Naive thymus-derived CD8-positive, alpha-beta T cell (primary cell): ENCODE measurements around the gene DNAH2. TPM values are rescaled to one million over a fixed set of nuclear protein-coding genes. Genes with fewer than 3 reads are reported as not detected.

Source experiments
- ATAC-seq, 2 donors: fragments of 150-1000 bp; cut with Tn5 transposase in 1 of 2; sonication (Bioruptor Pico), chemical (Tn5 transposase) in 1 of 2; 1 replicate in 1 of 2; 2 replicates in 1 of 2; pipeline ENCODE4 v1.10.0; 2021; ENCODE audit warnings: mild to moderate bottlenecking in 2 of 2, moderate library complexity in 2 of 2
- POLR2A ChIA-PET: fragments of 350-600 bp; sonication (Branson Sonifier 250); formaldehyde crosslinking; loops from one replicate; lab custom pipeline; 2021; ENCODE audit warnings: antibody characterized with exemption; lab: Charles Lee
- DNase-seq, 10 donors: peaks; one replicate each; pipeline versions ENCODE4 v3.0.0 to v3.0.0-alpha.2; 2020 to 2022
- H3K27ac Mint-ChIP-seq, 10 donors: one replicate each; pipeline ENCODE4 v1.8.0; 2020 to 2022; ENCODE audit warnings: mild to moderate bottlenecking in 10 of 10, mixed read lengths in 10 of 10, moderate library complexity in 4 of 10, inconsistent platforms in 1 of 10
- H3K27me3 Mint-ChIP-seq, 5 donors: one replicate each; pipeline ENCODE4 v1.8.0; 2021 to 2022; ENCODE audit warnings: mixed read lengths in 5 of 5
- H3K36me3 Mint-ChIP-seq, 3 donors: one replicate each; pipeline ENCODE4 v1.8.0; 2020 to 2022; ENCODE audit warnings: mixed read lengths in 3 of 3, mild to moderate bottlenecking in 2 of 3, inconsistent platforms in 1 of 3
- H3K4me1 Mint-ChIP-seq, 4 donors: one replicate each; pipeline ENCODE4 v1.8.0; 2021 to 2022; ENCODE audit warnings: mixed read lengths in 4 of 4
- H3K4me3 Mint-ChIP-seq, 10 donors: one replicate each; pipeline ENCODE4 v1.8.0; 2020 to 2022; ENCODE audit warnings: mild to moderate bottlenecking in 10 of 10, mixed read lengths in 10 of 10, moderate library complexity in 6 of 10, inconsistent platforms in 1 of 10
- H3K9me3 Mint-ChIP-seq, 9 donors: one replicate each; pipeline ENCODE4 v1.8.0; 2020 to 2022; ENCODE audit warnings: mixed read lengths in 9 of 9, mild to moderate bottlenecking in 3 of 9, inconsistent platforms in 1 of 9, moderate library complexity in 1 of 9
- polyA plus RNA-seq, 3 donors: library from polyadenylated mRNA; unstranded; fragments of 300-500 nt; fragmentation: Illumina TruSeq; gene quantifications; one replicate each; pipeline ENCODE4 v1.2.3, GENCODE V29; 2021
- total RNA-seq, 8 experiments: library from RNA in 2 of 8; stranded (reverse) in 2 of 8; gene quantifications; one replicate each; pipeline ENCODE4 v1.2.3 and lab custom pipeline; 2021 to 2026

DNAH2 gene
- total and polyA plus RNA-seq, 5 experiments from 2014 or later, result not detected

- H3K4me1 Mint-ChIP-seq, result peaks cover 32 to 43% (median 36%) of the 10 kb centered on the region in 4 donors
- H3K36me3 Mint-ChIP-seq, result no peaks in the 10 kb centered on the region
- H3K4me3 Mint-ChIP-seq, result peak within 1 kb of the TSS; percentile 96 to 99 (median 98)
- POLR2A ChIA-PET, result interaction anchor here (0.6 to 6.8 kb wide), 18 partner anchors 8 to 156 kb away, joined by 3 to 116 read pairs (median 8); partner anchors contain the start of genes CNTROB, CYB5D1, NAA38 and RNF227
- peak within 1 kb of the TSS; percentile 95 to 100 (median 100) for H3K27ac Mint-ChIP-seq
- DNase-seq, result peak; percentile 75 to 95 (median 86)
- ATAC-seq, result peak; percentile 44 to 45
- H3K9me3 Mint-ChIP-seq, result no peaks in the 10 kb centered on the region
- H3K27me3 Mint-ChIP-seq, result peaks cover 0 to 4% (median 0%) of the 10 kb centered on the region in 5 donors
These were observed 116.4 kb downstream of the DNAH2 start, which contains the start of gene KDM6B for GRCh38 chr17:7833795-7834541. Gene KDM6B, plus strand, starts transcription at chr17:7834217. Its CDS starts 11,338 bp downstream, at chr17:7845555.

GRCh38 chr17:7834542-7834956 is 117.0 kb downstream of the DNAH2 start:
- Mint-ChIP-seq H3K4me1 (peaks cover 38 to 49% (median 41%) of the 10 kb centered on the region in 4 donors), H3K9me3 (no peaks in the 10 kb centered on the region), H3K27me3 (peaks cover 0 to 2% (median 0%) of the 10 kb centered on the region in 5 donors), H3K27ac (peak overlapping the region; percentile 95 to 100 (median 100)), H3K4me3 (peak overlapping the region; percentile 96 to 99 (median 98)), H3K36me3 (peaks cover 0 to 3% (median 0%) of the 10 kb centered on the region in 3 donors)
- DNase-seq (peak in 5 of 10 donors; percentile 50 to 82 (median 70)), ATAC-seq (peak; percentile 1 to 8)
- POLR2A ChIA-PET, result interaction anchor here (0.6 to 6.8 kb wide), 24 partner anchors 9 to 413 kb away, joined by 3 to 116 read pairs (median 6); partner anchors contain the start of genes ATP1B2, CNTROB, CTC1 and CYB5D1

GRCh38 chr17:7834957-7835813 is 117.6 kb downstream of the DNAH2 start:
- peaks cover 0 to 7% (median 0%) of the 10 kb centered on the region in 3 donors for H3K36me3 Mint-ChIP-seq
- POLR2A ChIA-PET, result interaction anchor here (0.6 to 6.8 kb wide), 27 partner anchors 9 to 415 kb away, joined by 3 to 116 read pairs (median 5); partner anchors contain the start of genes ATP1B2, CNTROB, CTC1 and CYB5D1
- peak; percentile 54 to 64 for ATAC-seq
- no peaks in the 10 kb centered on the region for H3K9me3 Mint-ChIP-seq
- H3K4me3 Mint-ChIP-seq, result peak overlapping the region; percentile 96 to 99 (median 98)
- H3K4me1 Mint-ChIP-seq, result peaks cover 44 to 55% (median 47%) of the 10 kb centered on the region in 4 donors
- DNase-seq, result peak; percentile 77 to 97 (median 95)
- peaks cover 0 to 2% (median 0%) of the 10 kb centered on the region in 5 donors for H3K27me3 Mint-ChIP-seq
- H3K27ac Mint-ChIP-seq, result peak overlapping the region; percentile 95 to 100 (median 100)

GRCh38 chr17:7835814-7836595 is 118.5 kb downstream of the DNAH2 start:
- peak overlapping the region; percentile 87 to 100 (median 98) for H3K27ac Mint-ChIP-seq
- POLR2A ChIA-PET, result interaction anchor here (0.8 to 6.8 kb wide), 15 partner anchors 9 to 412 kb away, joined by 3 to 116 read pairs (median 8); partner anchors contain the start of genes CNTROB, CTC1, CYB5D1 and NAA38
- peak; percentile 7 to 13 for ATAC-seq
- H3K4me1 Mint-ChIP-seq, result peaks cover 50 to 63% (median 55%) of the 10 kb centered on the region in 4 donors
- H3K9me3 Mint-ChIP-seq, result no peaks in the 10 kb centered on the region
- H3K36me3 Mint-ChIP-seq, result peaks cover 0 to 12% (median 0%) of the 10 kb centered on the region in 3 donors
- peak in 4 of 10 donors; percentile 51 to 65 (median 57) for DNase-seq
- H3K4me3 Mint-ChIP-seq, result peak overlapping the region; percentile 87 to 99 (median 94)
- peaks cover 0 to 2% (median 0%) of the 10 kb centered on the region in 5 donors for H3K27me3 Mint-ChIP-seq

- POLR2A ChIA-PET, result interaction anchor here (0.6 to 6.8 kb wide), 11 partner anchors 8 to 397 kb away, joined by 3 to 116 read pairs (median 5); partner anchors contain the start of genes CYB5D1, NAA38, RNF227 and TMEM88
- H3K4me1 Mint-ChIP-seq, result peaks cover 55 to 71% (median 60%) of the 10 kb centered on the region in 4 donors
These were observed 119.3 kb downstream of the DNAH2 start for GRCh38 chr17:7836596-7837407.

GRCh38 chr17:7837408-7838088 is 120.0 kb downstream of the DNAH2 start:
- POLR2A ChIA-PET, result interaction anchor here (0.6 to 6.8 kb wide), 9 partner anchors 7 to 384 kb away, joined by 3 to 116 read pairs (median 5); partner anchors contain the start of genes CYB5D1, NAA38, RNF227 and TMEM88
- Mint-ChIP-seq H3K27me3 (peaks cover 0 to 8% (median 0%) of the 10 kb centered on the region in 5 donors), H3K4me3 (peak overlapping the region; percentile 87 to 99 (median 94)), H3K36me3 (peaks cover 0 to 14% (median 0%) of the 10 kb centered on the region in 3 donors), H3K9me3 (no peaks in the 10 kb centered on the region), H3K27ac (peak overlapping the region; percentile 80 to 100 (median 98)), H3K4me1 (peaks cover 59 to 79% (median 63%) of the 10 kb centered on the region in 4 donors)
- ATAC-seq, result no peak
- peak in 1 of 10 donors; percentile 9 for DNase-seq

More at GRCh38 chr17:7836596-7837407, 119.3 kb downstream of the DNAH2 start:
- H3K36me3 Mint-ChIP-seq, result peaks cover 0 to 14% (median 0%) of the 10 kb centered on the region in 3 donors
- peak overlapping the region; percentile 87 to 99 (median 94) for H3K4me3 Mint-ChIP-seq
- H3K27ac Mint-ChIP-seq, result peak overlapping the region; percentile 87 to 100 (median 98)
- H3K27me3 Mint-ChIP-seq, result peaks cover 0 to 4% (median 0%) of the 10 kb centered on the region in 5 donors
- DNase-seq (peak in 9 of 10 donors; percentile 46 to 78 (median 63)), ATAC-seq (no peak)
- no peaks in the 10 kb centered on the region for H3K9me3 Mint-ChIP-seq

- Mint-ChIP-seq H3K36me3 (peaks cover 0 to 14% (median 0%) of the 10 kb centered on the region in 3 donors), H3K27me3 (peaks cover 0 to 8% (median 0%) of the 10 kb centered on the region in 5 donors), H3K27ac (peak overlapping the region; percentile 77 to 100 (median 98)), H3K4me1 (peaks cover 57 to 83% (median 63%) of the 10 kb centered on the region in 4 donors), H3K4me3 (peak overlapping the region; percentile 88 to 99 (median 94)), H3K9me3 (no peaks in the 10 kb centered on the region)
- no peak for ATAC-seq
- peak in 3 of 10 donors; percentile 17 to 34 (median 26) for DNase-seq
- POLR2A ChIA-PET, result interaction anchor here (0.6 to 6.8 kb wide), 6 partner anchors 6 to 385 kb away, joined by 3 to 116 read pairs (median 18); partner anchors contain the start of genes CYB5D1, NAA38, TMEM88 and TP53
These were observed 120.8 kb downstream of the DNAH2 start for GRCh38 chr17:7838090-7839075.

GRCh38 chr17:7839190-7839875 is 121.8 kb downstream of the DNAH2 start:
- POLR2A ChIA-PET, result interaction anchor here (2.1 to 6.7 kb wide), 2 partner anchors 12 to 17 kb away, joined by 10 to 103 read pairs; partner anchors contain the start of genes CYB5D1, NAA38 and TMEM88
- Mint-ChIP-seq H3K36me3 (peaks cover 0 to 14% (median 0%) of the 10 kb centered on the region in 3 donors), H3K27ac (peak overlapping the region; percentile 77 to 99 (median 98)), H3K4me3 (peak overlapping the region; percentile 23 to 100 (median 86)), H3K4me1 (peaks cover 57 to 83% (median 63%) of the 10 kb centered on the region in 4 donors), H3K27me3 (peaks cover 0 to 8% (median 0%) of the 10 kb centered on the region in 5 donors), H3K9me3 (no peaks in the 10 kb centered on the region)
- ATAC-seq, result no peak
- DNase-seq, result peak in 3 of 10 donors; percentile 18 to 19 (median 18)
